Measurements from ENCODE around the gene SLC7A8.

SLC7A8 gene

GRCh38 chr14:23093991-23094665 lies 89.3 kb downstream of the SLC7A8 start:
- no peak for DNase-seq (ENCODE audit: low read depth)

- DNase-seq (ENCODE audit: low read depth) = no peak
Measured at GRCh38 chr14:23093526-23093925, 89.9 kb downstream of the SLC7A8 start.

DNA sequence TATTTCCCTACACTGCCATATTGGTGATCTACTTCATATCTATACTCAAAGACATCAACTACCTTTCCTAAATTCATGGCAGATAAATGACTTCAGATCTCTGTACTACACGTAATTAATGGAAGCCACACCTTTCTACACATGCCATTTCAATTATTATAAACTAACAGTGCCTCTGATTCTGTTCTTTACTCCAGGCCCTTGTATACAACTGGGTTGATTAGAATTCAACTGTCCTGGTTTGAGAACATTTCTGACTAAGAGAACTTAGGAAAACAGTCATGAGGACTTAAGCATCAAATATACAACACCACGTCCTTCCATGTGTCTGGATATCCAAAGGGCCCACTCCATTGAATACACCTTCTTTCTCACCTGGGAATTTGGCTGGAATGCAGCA lies 90.4 kb downstream of the SLC7A8 start:
- no peak for DNase-seq (ENCODE audit: low read depth)

DNA sequence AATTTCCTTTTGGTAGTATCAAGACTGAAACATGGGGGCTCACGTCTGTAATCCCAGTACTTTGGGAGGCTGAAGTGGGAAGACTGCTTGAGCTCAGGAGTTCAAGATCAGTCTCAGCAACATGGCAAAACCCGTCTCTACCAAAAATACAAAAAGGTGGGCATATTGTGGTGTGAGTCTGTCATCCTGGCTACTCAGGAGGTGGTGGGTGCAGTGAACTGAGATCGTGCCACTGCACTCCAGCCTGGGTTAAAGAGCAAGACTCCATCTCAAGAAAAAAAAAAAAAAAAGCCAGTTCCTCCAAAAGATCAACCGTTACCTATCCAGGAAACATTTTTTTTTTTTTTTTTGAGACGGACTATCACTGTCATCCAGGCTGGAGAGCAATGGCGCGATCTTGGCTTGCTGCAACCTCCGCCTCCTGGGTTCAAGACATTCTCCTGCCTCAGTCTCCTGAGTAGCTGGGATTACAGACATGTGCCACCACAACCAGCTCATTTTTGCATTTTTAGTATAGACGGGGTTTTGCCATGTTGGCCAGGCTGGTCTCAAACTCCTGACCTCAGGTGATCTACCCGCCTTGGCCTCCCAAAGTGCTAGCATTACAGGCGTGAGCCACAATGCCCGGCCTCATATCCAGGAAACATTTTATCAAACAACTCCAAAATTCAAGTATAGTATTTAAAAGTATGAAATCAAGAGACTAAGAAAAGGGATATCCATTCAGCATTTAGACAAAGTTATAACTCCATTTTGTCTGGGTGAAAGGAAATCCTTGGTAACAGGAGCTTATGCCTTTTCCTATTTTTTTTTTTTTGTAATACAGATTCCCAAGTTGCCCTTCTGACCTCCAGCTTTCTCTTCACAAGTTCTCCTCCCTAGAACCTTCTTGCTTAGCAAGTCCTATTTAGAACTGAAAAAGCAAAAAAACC lies 91.9 kb downstream of the SLC7A8 start:
- DNase-seq (ENCODE audit: low read depth) = no peak

- no peak for DNase-seq (ENCODE audit: low read depth)
Measured at GRCh38 chr14:23090254-23090636, 93.2 kb downstream of the SLC7A8 start.

GRCh38 chr14:23089498-23090253 lies 93.8 kb downstream of the SLC7A8 start:
- DNase-seq (ENCODE audit: low read depth) = peak; percentile 39

DNA sequence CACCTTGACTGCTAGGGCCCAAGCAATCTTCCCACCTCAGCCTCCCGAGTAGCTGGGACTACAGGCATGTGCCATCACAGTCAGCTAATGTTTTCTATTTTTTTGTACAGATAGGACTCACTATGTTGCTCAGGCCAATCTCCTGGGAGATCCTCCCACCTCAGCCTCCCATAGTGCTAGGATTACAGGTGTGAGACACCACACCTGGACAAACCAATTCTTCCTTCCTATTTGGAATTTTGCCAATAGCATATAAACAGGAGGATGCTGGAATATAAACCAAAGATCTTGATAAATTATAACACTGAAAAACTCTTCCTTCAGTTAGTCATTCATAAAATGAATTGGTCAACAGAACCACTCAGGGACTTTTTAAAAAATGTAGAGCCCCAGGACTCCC lies 96.9 kb downstream of the SLC7A8 start:
- DNase-seq (ENCODE audit: low read depth) = no peak

GRCh38 chr14:23085458-23085857 lies 98.0 kb downstream of the SLC7A8 start:
- peak; percentile 83 for DNase-seq (ENCODE audit: low read depth)

GRCh38 chr14:23080474-23080873 lies 103.0 kb downstream of the SLC7A8 start:
- DNase-seq (ENCODE audit: low read depth) = no peak

- peak; percentile 65 for DNase-seq (ENCODE audit: low read depth)
Measured at GRCh38 chr14:23079716-23080115, 103.7 kb downstream of the SLC7A8 start.

DNA sequence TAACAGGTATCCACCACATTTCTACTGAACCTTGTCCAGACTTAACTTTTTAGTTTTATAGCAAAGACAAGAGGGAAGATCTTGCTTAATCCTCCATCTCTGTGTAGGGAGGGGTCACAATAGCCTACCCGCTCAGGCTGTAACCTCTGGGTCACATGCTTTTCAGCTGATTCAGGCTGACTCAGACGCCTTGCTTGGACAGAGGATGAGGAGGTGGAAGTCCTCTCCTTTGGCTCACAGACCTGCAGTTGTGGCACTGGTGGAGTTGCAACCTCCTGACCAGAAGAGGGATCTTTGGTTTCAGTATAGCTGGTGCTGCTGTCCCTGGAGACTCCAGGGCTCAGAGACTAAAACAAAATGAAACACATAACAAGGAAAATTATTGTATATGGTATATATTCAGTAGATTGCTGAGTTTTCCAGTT lies 104.8 kb downstream of the SLC7A8 start:
- DNase-seq (ENCODE audit: low read depth) = peak; percentile 97

DNA sequence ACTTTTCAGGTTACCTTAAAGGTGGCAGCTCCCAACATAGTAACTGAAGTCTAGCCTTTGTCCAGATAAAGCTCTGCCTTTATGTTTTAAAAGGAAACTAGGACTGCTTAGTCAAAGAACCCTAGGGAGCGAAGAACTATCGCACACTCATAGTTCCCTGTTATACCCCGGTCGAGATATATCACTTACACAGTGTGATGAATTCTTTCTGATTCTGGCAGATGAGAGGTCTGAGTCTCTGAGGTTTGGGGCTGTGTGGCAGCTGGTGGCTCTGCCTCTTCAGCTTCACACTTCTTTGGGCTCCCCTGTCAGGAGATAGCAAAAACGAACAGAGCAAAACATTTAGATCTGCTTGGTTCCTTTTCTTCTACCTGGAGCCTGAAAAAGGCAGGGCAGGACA lies 105.5 kb downstream of the SLC7A8 start:
- no peak for DNase-seq (ENCODE audit: low read depth)

GRCh38 chr14:23076785-23077408 lies 106.6 kb downstream of the SLC7A8 start:
- DNase-seq (ENCODE audit: low read depth) = no peak

All from amniotic epithelial cell (primary cell).